Keratinocyte (primary cell): ENCODE data around the gene ECI2.

Experiments
- EZH2 ChIP-seq: IDR thresholded peaks from one replicate; pipeline ENCODE4 v1.6.1; 2012; ENCODE audit warnings: inconsistent platforms, mild to moderate bottlenecking, low read length, moderate library complexity
- TF ChIP-seq, protein P1 (sequence below), 3 experiments: IDR thresholded peaks in 1 of 3; conservative IDR thresholded peaks in 1 of 3; optimal IDR thresholded peaks in 1 of 3; 2 replicates in 2 of 3; 3 replicates in 1 of 3; pipeline versions ENCODE3 to v1.5.1; 2011; ENCODE audit warnings: low read length in 3 of 3, mild to moderate bottlenecking in 3 of 3, moderate library complexity in 2 of 3, control low read depth in 1 of 3, inconsistent platforms in 1 of 3; ENCODE audit not compliant: insufficient read depth in 2 of 3; ENCODE audit errors: extremely low read depth in 1 of 3

DNA sequence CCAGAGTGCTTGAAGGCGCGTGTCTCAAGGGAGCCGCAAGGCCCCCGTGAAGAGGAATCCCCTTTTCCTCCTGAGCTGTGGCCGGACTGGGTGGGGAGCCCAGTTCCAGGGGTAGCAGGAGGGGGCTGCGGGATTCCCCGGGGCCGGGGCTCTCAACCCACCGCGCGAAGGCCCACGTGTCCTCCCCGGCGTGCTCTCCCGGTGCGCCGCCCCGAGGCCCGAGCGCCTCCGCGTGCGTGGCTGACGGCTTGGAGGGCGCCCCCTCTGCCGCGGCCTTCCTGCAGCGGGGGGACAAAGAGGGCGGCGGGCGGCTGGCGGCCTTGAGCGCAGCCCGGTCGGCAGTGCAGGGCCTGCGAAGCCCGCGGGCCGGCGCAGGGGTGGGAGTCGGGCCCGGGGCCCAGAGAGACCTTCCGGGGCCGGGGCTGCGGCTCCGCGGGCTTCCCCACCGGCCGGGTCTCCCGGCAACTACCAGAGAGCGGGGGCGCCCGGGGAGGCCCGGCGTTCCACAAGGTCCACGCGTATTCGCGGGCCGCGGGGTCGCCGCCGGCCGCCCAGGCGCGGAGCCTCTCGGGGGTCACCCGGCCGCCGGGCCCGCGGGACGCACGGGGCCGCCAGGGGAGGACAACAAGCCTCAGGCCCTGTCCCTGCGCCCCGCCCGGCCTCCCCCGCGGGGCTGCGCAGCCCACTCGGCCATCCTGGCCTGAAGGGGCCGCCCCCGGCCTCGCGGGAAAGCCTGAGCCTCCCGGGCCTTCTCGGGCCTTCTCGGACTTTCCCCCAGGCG is 56.5 kb downstream of the ECI2 start, which contains the start of gene FAM217A:
- no peak for TF ChIP-seq EZH2
- TF ChIP-seq, protein P1, sequence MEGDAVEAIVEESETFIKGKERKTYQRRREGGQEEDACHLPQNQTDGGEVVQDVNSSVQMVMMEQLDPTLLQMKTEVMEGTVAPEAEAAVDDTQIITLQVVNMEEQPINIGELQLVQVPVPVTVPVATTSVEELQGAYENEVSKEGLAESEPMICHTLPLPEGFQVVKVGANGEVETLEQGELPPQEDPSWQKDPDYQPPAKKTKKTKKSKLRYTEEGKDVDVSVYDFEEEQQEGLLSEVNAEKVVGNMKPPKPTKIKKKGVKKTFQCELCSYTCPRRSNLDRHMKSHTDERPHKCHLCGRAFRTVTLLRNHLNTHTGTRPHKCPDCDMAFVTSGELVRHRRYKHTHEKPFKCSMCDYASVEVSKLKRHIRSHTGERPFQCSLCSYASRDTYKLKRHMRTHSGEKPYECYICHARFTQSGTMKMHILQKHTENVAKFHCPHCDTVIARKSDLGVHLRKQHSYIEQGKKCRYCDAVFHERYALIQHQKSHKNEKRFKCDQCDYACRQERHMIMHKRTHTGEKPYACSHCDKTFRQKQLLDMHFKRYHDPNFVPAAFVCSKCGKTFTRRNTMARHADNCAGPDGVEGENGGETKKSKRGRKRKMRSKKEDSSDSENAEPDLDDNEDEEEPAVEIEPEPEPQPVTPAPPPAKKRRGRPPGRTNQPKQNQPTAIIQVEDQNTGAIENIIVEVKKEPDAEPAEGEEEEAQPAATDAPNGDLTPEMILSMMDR (optimal IDR thresholded peaks at IDR 0.05 in 1 of 3, IDR thresholded peaks at IDR 0.05 in 1 of 3, conservative IDR thresholded peaks at IDR 0.05 in 1 of 3; ENCODE audit: extremely low read depth in 1 of 3, insufficient read depth in 2 of 3, low read length in 3 of 3): no peak
